NCI-H2227 (cell line): ENCODE data around the gene ZBTB24.
"Not testable (repeated sequence)": the region's sequence is repeated elsewhere in the genome, so short reads cannot be mapped to it uniquely, and the experiment has no call there.

Source experiments
- DNase-seq: peaks from one replicate; lab custom pipeline; 2025; ENCODE audit not compliant: unreplicated experiment; lab: John Stamatoyannopoulos, UW

The ZBTB24 gene

DNA sequence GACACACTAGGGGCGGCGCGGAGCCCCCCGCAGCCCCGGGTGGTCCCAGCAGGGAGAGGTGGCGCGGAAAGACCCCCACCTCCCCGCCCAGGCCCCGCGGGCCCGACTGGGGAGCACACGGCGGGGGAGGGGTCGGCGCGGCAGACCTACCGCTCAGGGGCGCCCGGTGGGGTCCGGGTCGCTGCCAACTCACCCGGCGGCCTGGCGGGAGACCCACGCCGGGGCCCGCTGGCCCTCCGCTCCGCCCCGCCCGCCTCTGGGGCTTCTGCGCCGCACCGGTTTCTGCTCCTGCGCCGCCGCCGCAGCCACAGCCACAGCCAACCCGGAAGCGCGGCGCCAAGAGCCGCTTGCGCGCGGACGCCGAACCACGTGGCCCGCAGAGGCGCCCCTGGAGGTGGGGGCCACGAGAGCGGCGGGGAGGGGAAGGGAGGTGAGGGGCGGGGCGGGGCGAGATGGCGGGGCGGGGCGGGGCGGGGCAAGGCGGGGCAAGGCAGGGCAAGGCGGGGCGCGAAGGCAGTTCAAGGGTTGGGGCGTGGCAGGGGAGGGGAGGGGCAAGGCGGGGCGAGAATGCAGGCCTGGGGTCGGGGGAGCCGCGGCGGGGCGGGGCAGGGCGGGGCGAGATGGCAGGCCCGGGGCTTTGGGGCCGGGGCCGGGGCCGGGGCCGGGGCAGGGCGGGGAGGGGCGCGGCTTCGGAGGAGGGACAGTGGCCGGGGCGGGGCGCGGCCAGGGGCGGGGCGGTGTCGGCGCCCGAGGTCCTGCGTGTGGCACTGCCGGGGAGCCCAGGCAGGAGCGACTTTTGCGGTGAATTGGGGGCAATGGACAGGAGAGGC lies at the start of gene ZBTB24:
Gene ZBTB24 (minus strand): TSS at position 315 of the 830 bp plus-strand sequence. CDS start 1,193 bp downstream, outside the sequence.
- DNase-seq = peak; percentile 91

- no peak for DNase-seq
Measured at GRCh38 chr6:109531446-109531845, 48.4 kb upstream of the ZBTB24 start.

DNA sequence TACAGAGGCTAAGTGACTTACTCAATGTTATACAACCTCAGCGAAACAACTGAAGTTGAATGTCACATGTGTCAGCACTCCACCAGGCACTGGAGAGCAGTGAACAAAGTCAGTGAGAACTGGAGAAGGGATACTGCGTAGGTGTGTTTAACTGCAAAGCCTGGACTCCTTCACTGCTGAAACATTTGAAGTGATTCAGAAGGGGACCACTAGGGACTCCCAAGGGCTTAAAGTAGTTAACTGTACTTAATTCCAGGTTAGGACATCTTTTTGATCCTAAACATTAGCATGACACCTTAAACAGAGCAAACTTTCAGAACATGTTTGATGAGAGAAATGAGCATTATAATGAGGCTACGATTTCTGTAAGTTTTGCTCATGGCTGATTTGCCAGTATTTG lies 45.0 kb upstream of the ZBTB24 start:
- peak; percentile 2 for DNase-seq

DNA sequence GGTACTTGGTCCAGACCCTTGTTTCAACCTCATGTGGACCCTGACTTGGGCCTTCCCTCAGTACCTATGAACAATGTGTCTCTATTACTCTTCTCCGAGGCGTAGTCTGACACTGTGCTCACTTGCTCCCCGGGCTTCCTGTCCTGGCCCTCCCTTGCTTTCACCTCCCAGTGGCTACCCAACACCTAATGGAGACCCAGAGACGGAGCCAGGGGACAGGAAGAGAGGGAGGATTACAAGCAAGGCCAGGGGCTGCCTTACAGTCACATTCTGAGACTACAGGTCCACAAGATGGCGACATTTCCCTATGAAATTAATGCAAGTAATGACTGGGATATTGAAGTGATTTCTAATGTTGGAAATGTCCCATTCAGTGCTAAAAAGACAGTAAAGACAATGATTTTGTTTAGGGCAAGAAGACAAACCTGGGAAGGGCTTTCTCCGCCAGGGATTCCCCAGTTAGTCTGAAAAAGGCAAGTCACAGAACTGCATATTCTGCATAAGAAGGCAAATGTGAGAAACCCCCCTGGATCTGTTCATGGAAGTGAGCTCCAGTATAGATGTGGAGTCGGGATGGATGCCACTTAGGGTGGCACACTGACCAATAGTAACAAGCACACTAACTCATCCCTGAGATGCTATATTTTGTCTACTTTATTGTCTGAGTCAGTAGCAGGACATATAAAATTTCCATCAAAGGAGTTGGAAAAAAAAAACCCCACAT lies 44.0 kb upstream of the ZBTB24 start:
- peak; percentile 73 for DNase-seq

GRCh38 chr6:109524129-109524528 lies 41.1 kb upstream of the ZBTB24 start:
- no peak for DNase-seq

GRCh38 chr6:109523478-109523877 lies 40.5 kb upstream of the ZBTB24 start:
- no peak for DNase-seq

- DNase-seq = no peak
Measured at GRCh38 chr6:109521080-109521479, 38.1 kb upstream of the ZBTB24 start.

DNA sequence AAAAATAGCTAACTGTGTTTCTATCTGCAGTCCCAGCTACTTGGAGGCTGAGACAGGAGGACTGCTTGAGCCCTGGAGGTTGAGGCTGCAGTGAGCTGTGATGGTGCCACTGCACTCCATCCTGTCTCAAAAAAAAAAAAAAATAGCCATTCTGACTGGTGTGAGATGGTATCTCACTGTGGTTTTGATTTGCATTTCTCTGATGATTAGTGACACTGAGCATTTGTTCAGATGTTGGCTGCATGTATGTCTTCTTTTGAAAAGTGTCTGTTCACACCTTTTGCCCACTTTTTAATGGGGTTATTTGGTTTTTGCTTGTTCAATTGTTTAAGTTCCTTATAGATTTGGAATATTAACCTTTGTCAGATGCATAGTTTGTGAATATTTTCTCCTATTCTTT lies 36.6 kb upstream of the ZBTB24 start:
- DNase-seq = not testable (repeated sequence)

DNA sequence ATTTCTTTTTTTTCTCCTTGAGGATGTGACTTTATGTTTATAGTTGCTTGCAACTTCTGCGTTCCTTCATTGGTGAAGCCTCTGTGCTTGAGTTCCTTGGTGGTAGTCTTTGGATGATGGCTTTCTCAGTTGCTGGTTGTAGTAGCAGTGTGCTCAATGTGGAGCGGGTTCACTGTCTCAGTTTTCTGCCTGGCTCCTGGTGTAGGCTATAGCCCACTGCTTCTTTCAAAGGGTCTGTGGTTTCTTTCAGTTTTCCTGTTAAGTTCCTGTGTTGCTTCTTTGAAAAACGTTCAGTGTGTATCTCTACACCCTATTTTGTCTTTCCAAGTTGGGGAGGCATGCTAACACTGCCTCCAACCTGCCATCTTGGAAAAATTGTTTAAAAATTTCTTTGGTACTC lies 33.9 kb upstream of the ZBTB24 start:
- DNase-seq = no peak

GRCh38 chr6:109515781-109516409 lies 32.9 kb upstream of the ZBTB24 start:
- DNase-seq = no peak

- DNase-seq = no peak
Measured at GRCh38 chr6:109514946-109515345, 31.9 kb upstream of the ZBTB24 start.

DNA sequence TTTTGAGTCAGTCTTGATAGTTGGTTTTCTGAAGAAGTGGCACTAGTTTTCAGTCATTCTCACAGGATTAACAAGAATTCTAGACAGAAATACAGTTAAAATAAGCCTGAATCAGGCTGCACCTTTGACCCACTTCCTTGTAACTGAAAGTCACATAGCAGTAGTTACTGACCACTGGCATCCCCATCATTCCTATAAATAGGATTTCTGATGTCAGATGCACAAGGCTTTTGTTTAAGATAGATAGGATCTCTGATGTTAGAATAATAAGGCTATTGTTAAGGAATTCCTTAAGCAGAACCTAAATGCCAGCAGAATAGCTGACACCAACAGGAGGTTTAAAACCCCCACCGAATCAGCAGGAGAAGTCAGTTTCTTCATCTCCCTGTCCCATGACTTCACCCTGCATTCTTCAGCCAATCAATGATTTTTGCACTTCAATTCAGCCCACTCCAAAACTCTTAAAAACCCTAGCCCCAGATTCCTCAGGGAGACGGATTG lies 30.6 kb upstream of the ZBTB24 start:
- no peak for DNase-seq

- no peak for DNase-seq
Measured at GRCh38 chr6:109512271-109512817, 29.3 kb upstream of the ZBTB24 start.

- DNase-seq = no peak
Measured at GRCh38 chr6:109511832-109512231, 28.8 kb upstream of the ZBTB24 start.

GRCh38 chr6:109510358-109510757 lies 27.3 kb upstream of the ZBTB24 start:
- no peak for DNase-seq

GRCh38 chr6:109508166-109508860 lies 25.3 kb upstream of the ZBTB24 start:
- no peak for DNase-seq

DNA sequence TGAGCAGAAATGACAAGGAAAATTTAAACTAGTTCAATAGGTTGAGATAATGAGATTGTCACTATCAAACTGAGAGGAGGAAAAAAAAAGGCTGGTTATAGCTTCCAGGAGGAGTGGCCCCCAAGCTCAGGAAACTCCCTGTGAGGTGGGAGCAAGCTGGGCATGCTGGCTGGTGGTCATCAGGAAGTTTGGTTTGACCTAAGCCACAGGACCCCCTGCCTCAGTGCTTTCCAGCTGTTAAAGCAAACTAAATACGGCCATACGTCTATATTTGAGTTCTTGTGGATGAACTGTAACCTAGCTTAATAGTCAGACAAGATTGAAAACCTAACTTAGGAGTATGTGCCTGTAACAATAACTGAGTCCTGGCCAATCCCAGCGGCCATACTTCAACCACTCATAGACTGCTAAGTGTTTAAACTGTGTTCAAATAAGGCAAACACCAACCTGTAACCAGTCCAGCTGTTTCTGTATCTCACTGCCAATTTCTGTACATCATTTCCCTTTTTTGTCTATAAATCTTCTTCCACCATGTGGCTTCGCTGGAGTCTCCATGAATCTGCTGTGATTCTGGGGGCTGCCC lies 24.6 kb upstream of the ZBTB24 start:
- no peak for DNase-seq

DNA sequence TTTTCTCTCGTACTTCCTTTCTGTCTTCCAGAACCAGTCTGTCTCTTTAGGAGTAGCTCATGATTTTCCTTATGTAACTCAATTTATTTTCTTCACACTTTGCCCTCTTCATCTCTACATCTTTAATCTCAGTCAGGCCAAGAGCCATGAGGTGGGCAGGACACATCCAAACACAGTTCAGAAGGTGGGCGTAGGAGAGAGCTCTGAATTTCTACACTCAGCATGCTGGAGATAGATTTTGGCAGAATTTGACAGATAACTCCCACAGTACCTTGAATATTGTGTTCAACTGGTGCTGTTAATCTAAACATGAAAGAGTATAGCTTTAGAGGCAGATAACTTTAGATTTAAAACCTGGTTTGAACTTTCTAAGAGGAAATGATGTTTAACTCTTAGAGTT lies 23.8 kb upstream of the ZBTB24 start:
- no peak for DNase-seq

DNA sequence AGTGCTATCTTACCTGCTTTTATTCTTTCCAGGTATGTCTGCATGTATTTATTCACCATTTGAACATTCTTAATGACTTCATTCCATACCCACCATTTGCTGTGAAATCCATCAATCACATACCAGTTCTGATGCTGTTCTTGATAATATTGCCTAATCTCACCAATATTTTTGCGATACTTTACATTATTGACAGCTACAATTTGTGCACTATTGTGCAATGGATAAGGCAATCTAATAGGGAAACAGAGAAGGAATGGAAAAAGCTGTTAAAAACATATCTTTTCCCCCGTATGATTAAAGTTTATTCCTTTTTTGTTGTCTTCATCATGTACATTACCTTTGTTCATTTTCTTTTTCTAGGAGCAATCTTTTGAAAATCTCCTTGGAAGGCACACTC lies 23.3 kb upstream of the ZBTB24 start:
- no peak for DNase-seq
